ENCODE results near the gene RNF25. TPM values are rescaled to one million over a fixed set of nuclear protein-coding genes. Genes with fewer than 3 reads are reported as not detected.

RNF25 gene
- total and polyA plus RNA-seq, 2 of the 8 experiments (the other 6 are each of a cell fraction or from before 2014, with no cell fraction given): 19.6 to 29.6 TPM

DNA sequence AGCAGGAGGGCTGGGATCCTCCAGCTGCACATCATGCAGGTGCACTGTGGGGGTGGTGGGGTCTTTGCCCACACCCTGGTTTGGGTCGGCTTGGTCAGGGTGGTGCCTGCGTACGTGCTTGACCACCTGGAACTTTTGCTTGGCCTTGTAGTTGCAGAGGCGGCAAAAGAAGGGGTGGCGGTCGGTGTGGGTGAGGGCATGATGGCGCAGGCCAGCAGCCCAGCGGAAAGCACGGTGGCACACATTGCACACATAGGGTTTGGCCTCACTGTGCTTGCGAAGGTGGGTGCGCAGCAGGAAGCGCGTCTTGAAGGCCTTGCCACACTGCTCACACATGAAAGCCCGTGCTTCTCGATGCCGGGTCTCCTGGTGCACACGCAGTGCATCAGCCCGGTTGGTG lies 33.4 kb downstream of the RNF25 start (continued):
- TF ChIP-seq, protein P1, sequence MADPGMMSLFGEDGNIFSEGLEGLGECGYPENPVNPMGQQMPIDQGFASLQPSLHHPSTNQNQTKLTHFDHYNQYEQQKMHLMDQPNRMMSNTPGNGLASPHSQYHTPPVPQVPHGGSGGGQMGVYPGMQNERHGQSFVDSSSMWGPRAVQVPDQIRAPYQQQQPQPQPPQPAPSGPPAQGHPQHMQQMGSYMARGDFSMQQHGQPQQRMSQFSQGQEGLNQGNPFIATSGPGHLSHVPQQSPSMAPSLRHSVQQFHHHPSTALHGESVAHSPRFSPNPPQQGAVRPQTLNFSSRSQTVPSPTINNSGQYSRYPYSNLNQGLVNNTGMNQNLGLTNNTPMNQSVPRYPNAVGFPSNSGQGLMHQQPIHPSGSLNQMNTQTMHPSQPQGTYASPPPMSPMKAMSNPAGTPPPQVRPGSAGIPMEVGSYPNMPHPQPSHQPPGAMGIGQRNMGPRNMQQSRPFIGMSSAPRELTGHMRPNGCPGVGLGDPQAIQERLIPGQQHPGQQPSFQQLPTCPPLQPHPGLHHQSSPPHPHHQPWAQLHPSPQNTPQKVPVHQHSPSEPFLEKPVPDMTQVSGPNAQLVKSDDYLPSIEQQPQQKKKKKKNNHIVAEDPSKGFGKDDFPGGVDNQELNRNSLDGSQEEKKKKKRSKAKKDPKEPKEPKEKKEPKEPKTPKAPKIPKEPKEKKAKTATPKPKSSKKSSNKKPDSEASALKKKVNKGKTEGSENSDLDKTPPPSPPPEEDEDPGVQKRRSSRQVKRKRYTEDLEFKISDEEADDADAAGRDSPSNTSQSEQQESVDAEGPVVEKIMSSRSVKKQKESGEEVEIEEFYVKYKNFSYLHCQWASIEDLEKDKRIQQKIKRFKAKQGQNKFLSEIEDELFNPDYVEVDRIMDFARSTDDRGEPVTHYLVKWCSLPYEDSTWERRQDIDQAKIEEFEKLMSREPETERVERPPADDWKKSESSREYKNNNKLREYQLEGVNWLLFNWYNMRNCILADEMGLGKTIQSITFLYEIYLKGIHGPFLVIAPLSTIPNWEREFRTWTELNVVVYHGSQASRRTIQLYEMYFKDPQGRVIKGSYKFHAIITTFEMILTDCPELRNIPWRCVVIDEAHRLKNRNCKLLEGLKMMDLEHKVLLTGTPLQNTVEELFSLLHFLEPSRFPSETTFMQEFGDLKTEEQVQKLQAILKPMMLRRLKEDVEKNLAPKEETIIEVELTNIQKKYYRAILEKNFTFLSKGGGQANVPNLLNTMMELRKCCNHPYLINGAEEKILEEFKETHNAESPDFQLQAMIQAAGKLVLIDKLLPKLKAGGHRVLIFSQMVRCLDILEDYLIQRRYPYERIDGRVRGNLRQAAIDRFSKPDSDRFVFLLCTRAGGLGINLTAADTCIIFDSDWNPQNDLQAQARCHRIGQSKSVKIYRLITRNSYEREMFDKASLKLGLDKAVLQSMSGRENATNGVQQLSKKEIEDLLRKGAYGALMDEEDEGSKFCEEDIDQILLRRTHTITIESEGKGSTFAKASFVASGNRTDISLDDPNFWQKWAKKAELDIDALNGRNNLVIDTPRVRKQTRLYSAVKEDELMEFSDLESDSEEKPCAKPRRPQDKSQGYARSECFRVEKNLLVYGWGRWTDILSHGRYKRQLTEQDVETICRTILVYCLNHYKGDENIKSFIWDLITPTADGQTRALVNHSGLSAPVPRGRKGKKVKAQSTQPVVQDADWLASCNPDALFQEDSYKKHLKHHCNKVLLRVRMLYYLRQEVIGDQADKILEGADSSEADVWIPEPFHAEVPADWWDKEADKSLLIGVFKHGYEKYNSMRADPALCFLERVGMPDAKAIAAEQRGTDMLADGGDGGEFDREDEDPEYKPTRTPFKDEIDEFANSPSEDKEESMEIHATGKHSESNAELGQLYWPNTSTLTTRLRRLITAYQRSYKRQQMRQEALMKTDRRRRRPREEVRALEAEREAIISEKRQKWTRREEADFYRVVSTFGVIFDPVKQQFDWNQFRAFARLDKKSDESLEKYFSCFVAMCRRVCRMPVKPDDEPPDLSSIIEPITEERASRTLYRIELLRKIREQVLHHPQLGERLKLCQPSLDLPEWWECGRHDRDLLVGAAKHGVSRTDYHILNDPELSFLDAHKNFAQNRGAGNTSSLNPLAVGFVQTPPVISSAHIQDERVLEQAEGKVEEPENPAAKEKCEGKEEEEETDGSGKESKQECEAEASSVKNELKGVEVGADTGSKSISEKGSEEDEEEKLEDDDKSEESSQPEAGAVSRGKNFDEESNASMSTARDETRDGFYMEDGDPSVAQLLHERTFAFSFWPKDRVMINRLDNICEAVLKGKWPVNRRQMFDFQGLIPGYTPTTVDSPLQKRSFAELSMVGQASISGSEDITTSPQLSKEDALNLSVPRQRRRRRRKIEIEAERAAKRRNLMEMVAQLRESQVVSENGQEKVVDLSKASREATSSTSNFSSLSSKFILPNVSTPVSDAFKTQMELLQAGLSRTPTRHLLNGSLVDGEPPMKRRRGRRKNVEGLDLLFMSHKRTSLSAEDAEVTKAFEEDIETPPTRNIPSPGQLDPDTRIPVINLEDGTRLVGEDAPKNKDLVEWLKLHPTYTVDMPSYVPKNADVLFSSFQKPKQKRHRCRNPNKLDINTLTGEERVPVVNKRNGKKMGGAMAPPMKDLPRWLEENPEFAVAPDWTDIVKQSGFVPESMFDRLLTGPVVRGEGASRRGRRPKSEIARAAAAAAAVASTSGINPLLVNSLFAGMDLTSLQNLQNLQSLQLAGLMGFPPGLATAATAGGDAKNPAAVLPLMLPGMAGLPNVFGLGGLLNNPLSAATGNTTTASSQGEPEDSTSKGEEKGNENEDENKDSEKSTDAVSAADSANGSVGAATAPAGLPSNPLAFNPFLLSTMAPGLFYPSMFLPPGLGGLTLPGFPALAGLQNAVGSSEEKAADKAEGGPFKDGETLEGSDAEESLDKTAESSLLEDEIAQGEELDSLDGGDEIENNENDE (IDR thresholded peaks at IDR 0.05; ENCODE audit: insufficient replicate concordance, low read length): no peak
- TF ChIP-seq TAF1 (IDR thresholded peaks at IDR 0.05; ENCODE audit: low read depth, low read length) (no peak), GTF2F1 (IDR thresholded peaks at IDR 0.05; ENCODE audit: borderline replicate concordance, low read depth, low read length) (no peak), SP4 (IDR thresholded peaks at IDR 0.05; ENCODE audit: low read length) (no peak), RFX5 (IDR thresholded peaks at IDR 0.05; ENCODE audit: borderline replicate concordance, low read depth, low read length) (no peak), NANOG (IDR thresholded peaks at IDR 0.05; ENCODE audit: insufficient read depth, low read depth, low read length, poor library complexity, severe bottlenecking) (no peak), TEAD4 (IDR thresholded peaks at IDR 0.05; ENCODE audit: low read depth, low read length) (no peak)
- TF ChIP-seq, protein P2, sequence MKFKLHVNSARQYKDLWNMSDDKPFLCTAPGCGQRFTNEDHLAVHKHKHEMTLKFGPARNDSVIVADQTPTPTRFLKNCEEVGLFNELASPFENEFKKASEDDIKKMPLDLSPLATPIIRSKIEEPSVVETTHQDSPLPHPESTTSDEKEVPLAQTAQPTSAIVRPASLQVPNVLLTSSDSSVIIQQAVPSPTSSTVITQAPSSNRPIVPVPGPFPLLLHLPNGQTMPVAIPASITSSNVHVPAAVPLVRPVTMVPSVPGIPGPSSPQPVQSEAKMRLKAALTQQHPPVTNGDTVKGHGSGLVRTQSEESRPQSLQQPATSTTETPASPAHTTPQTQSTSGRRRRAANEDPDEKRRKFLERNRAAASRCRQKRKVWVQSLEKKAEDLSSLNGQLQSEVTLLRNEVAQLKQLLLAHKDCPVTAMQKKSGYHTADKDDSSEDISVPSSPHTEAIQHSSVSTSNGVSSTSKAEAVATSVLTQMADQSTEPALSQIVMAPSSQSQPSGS (IDR thresholded peaks at IDR 0.05; ENCODE audit: low read length): no peak

Measured in H1 (cell line).